Ovary (tissue), 3 donors: ENCODE measurements around the gene ACOT7.

ENCODE experiments used
- CTCF ChIP-seq, 3 donors: fragments of 450-650 bp in 2 of 3; fragments of 200-600 bp in 1 of 3; IDR thresholded peaks; one replicate each; pipeline versions ENCODE4 v1.5.1 to v1.8.0; 2016 to 2022; ENCODE audit warnings: antibody characterized with exemption in 3 of 3, mild to moderate bottlenecking in 1 of 3
- EP300 ChIP-seq: sonication (generic); formaldehyde crosslinking; IDR thresholded peaks from one replicate; pipeline ENCODE4 v1.6.1; 2017; ENCODE audit warnings: antibody characterized with exemption
- donor health status: DM: no; HTN: no; CAD: no.

GRCh38 chr1:6384135-6384534 is 9.4 kb downstream of the ACOT7 start:
- TF ChIP-seq CTCF (IDR thresholded peaks at IDR 0.05) = no peak
- no peak for TF ChIP-seq EP300
